HEK293 (cell line): ENCODE results near the gene ZNF653.
A peak's percentile ranks its signal among the peaks of the same experiment; 100 is the strongest.

ENCODE experiments used
- CTCF ChIA-PET: fragments of 350-600 bp; formaldehyde crosslinking; extraction: SDS; loops from one replicate; lab custom pipeline; 2021; ENCODE audit warnings: antibody characterized with exemption; lab: Yijun Ruan, JAX
- POLR2A ChIA-PET: fragments of 300-600 bp; formaldehyde crosslinking; extraction: SDS; loops from one replicate; lab custom pipeline; 2020; ENCODE audit warnings: antibody characterized with exemption, inconsistent platforms; lab: Yijun Ruan, JAX
- H3K27ac ChIP-seq: fragments of 200-500 bp; sonication (Bioruptor generic); 2 replicates; pipeline ENCODE4 v1.5.1; 2014; ENCODE audit warnings: low read depth, low read length, control low read depth, inconsistent platforms; ENCODE audit errors: extremely low read depth
- H3K36me3 ChIP-seq, 2 experiments: fragments of 200-500 bp in 1 of 2; sonication (Bioruptor generic) in 1 of 2; 1 replicate in 1 of 2; 2 replicates in 1 of 2; pipeline ENCODE4 v1.5.1; 2014 to 2017; ENCODE audit warnings: inconsistent platforms in 2 of 2, low read length in 2 of 2; ENCODE audit not compliant: control insufficient read depth in 2 of 2, insufficient read depth in 1 of 2
- H3K4me1 ChIP-seq: fragments of 200-500 bp; sonication (Bioruptor generic); 2 replicates; pipeline ENCODE4 v1.5.1; 2014; ENCODE audit warnings: mild to moderate bottlenecking, low read length, inconsistent platforms; ENCODE audit not compliant: control insufficient read depth, insufficient read depth
- H3K4me3 ChIP-seq: 2 replicates; pipeline ENCODE4 v1.5.1; 2011; ENCODE audit warnings: low read depth, mild to moderate bottlenecking, control low read depth, low read length, moderate library complexity
- H3K9me3 ChIP-seq: fragments of 200-500 bp; sonication (Bioruptor generic); 2 replicates; pipeline ENCODE4 v1.5.1; 2014; ENCODE audit warnings: low read depth, low read length, inconsistent platforms; ENCODE audit not compliant: control insufficient read depth, insufficient read depth
- GLI2 ChIP-seq: fragments of 450-650 bp; formaldehyde crosslinking; IDR thresholded peaks from 2 replicates; pipeline ENCODE4; 2017; ENCODE audit warnings: missing biosample characterization, missing genetic modification characterization, low read depth, borderline replicate concordance
- HIC1 ChIP-seq: fragments of 450-650 bp; formaldehyde crosslinking; IDR thresholded peaks from 2 replicates; pipeline ENCODE4 v1.5.1; 2016; ENCODE audit warnings: missing biosample characterization, missing genetic modification characterization
- KLF10 ChIP-seq: fragments of 450-650 bp; IDR thresholded peaks from 2 replicates; pipeline ENCODE4 v1.5.1; 2018; ENCODE audit warnings: missing biosample characterization, mild to moderate bottlenecking, missing genetic modification characterization
- ZBTB17 ChIP-seq: fragments of 450-650 bp; formaldehyde crosslinking; IDR thresholded peaks from 2 replicates; pipeline ENCODE4 v1.5.1; 2016; ENCODE audit warnings: missing biosample characterization, missing genetic modification characterization
- ZBTB26 ChIP-seq: fragments of 450-650 bp; formaldehyde crosslinking; optimal IDR thresholded peaks from 2 replicates; pipeline ENCODE3; 2016; ENCODE audit warnings: missing biosample characterization, mild to moderate bottlenecking, missing genetic modification characterization
- ZNF121 ChIP-seq: fragments of 450-650 bp; formaldehyde crosslinking; IDR thresholded peaks from 2 replicates; pipeline ENCODE4 v1.5.1; 2016; ENCODE audit warnings: missing biosample characterization, missing genetic modification characterization
- ZNF169 ChIP-seq: fragments of 450-650 bp; formaldehyde crosslinking; IDR thresholded peaks from 2 replicates; pipeline ENCODE4 v1.5.1; 2016; ENCODE audit warnings: missing biosample characterization, missing genetic modification characterization
- ZNF214 ChIP-seq: fragments of 450-650 bp; formaldehyde crosslinking; IDR thresholded peaks from 2 replicates; pipeline ENCODE4 v1.5.1; 2017; ENCODE audit warnings: missing biosample characterization, mild to moderate bottlenecking, missing genetic modification characterization, borderline replicate concordance
- ZNF221 ChIP-seq: fragments of 450-650 bp; formaldehyde crosslinking; IDR thresholded peaks from 2 replicates; pipeline ENCODE4 v1.5.1; 2017; ENCODE audit warnings: missing biosample characterization, missing genetic modification characterization, borderline replicate concordance
- ZNF350 ChIP-seq: fragments of 450-650 bp; formaldehyde crosslinking; IDR thresholded peaks from 2 replicates; pipeline ENCODE4 v1.5.0; 2017; ENCODE audit warnings: missing biosample characterization, mild to moderate bottlenecking, missing genetic modification characterization
- ZNF530 ChIP-seq: fragments of 450-650 bp; formaldehyde crosslinking; IDR thresholded peaks from 2 replicates; pipeline ENCODE4 v1.5.1; 2016; ENCODE audit warnings: low read depth, missing biosample characterization, missing genetic modification characterization
- ZNF626 ChIP-seq: fragments of 450-650 bp; sonication (Bioruptor Pico); formaldehyde crosslinking; IDR thresholded peaks from 2 replicates; pipeline ENCODE4 v1.5.1; 2018; ENCODE audit warnings: missing biosample characterization, missing genetic modification characterization, inconsistent platforms
- ZNF776 ChIP-seq: fragments of 450-650 bp; formaldehyde crosslinking; IDR thresholded peaks from 2 replicates; pipeline ENCODE4 v1.5.0; 2017; ENCODE audit warnings: missing biosample characterization, missing genetic modification characterization, borderline replicate concordance

The ZNF653 gene

GRCh38 chr19:11547929-11548700 lies 42.5 kb upstream of the ZNF653 start:
- no peaks in the 10 kb centered on the region for H3K4me1 ChIP-seq
- TF ChIP-seq KLF10 (tag by site-specific recombination) (no peak), ZBTB17 (tag by site-specific recombination) (no peak), ZNF221 (tag by site-specific recombination) (no peak), ZNF776 (tag by site-specific recombination) (no peak), GLI2 (tag by site-specific recombination) (no peak), ZNF626 (tag by site-specific recombination) (no peak), ZNF121 (tag by site-specific recombination) (no peak), ZNF530 (tag by site-specific recombination) (no peak)
- TF ChIP-seq, all 188 proteins: peak for 0
- peaks cover 0 to 12% of the 10 kb centered on the region in 2 experiments; a peak in 2 of 3 replicates for H3K36me3 ChIP-seq
- no peak overlapping the region for H3K27ac ChIP-seq
- CTCF ChIA-PET: no interaction called here
- no peak overlapping the region for H3K4me3 ChIP-seq
- POLR2A ChIA-PET: interaction anchor here (0.5 to 2.6 kb wide), 3 partner anchors 10 to 21 kb away, joined by 3 to 9 read pairs (median 6); partner anchors contain the start of gene ELOF1
- H3K9me3 ChIP-seq: no peaks in the 10 kb centered on the region

- Histone ChIP-seq H3K36me3 (no peaks in the 10 kb centered on the region), H3K4me1 (no peaks in the 10 kb centered on the region), H3K27ac (no peak overlapping the region), H3K4me3 (no peak overlapping the region), H3K9me3 (no peaks in the 10 kb centered on the region)
- ChIA-PET CTCF (interaction anchor here (0.6 kb wide), 1 partner anchor 93 kb away, joined by 3 read pairs; no protein-coding TSS in a partner anchor), POLR2A (no interaction called here)
- TF ChIP-seq ZNF350 (tag by site-specific recombination) (no peak), ZBTB26 (tag by site-specific recombination) (no peak), ZNF214 (no peak)
Measured at GRCh38 chr19:11541238-11541637, 35.6 kb upstream of the ZNF653 start.

- no peaks in the 10 kb centered on the region for H3K4me1 ChIP-seq
- H3K9me3 ChIP-seq: no peaks in the 10 kb centered on the region
- no peak overlapping the region for H3K27ac ChIP-seq
- no peak overlapping the region for H3K4me3 ChIP-seq
- ChIA-PET CTCF (interaction anchor here (0.6 kb wide), 1 partner anchor 92 kb away, joined by 3 read pairs; no protein-coding TSS in a partner anchor), POLR2A (interaction anchor here (0.5 kb wide), 1 partner anchor 23 kb away, joined by 3 read pairs; no protein-coding TSS in a partner anchor)
- TF ChIP-seq ZNF169 (tag by site-specific recombination): no peak
- 0 out of 2 replicates have a peak, but pooled peaks have one; percentile 11 for TF ChIP-seq HIC1 (tag by site-specific recombination)
- no peaks in the 10 kb centered on the region for H3K36me3 ChIP-seq
Measured at GRCh38 chr19:11540645-11541044, 35.0 kb upstream of the ZNF653 start.
